Hematopoietic multipotent progenitor cell (in vitro differentiated cells): Measurements from ENCODE around the gene PLEKHA5. TPM values are rescaled to one million over a fixed set of nuclear protein-coding genes. Genes with fewer than 3 reads are reported as not detected.
"Not testable (repeated sequence)": the region's sequence is repeated elsewhere in the genome, so short reads cannot be mapped to it uniquely, and the experiment has no call there.

Experiments
- DNase-seq, 3 donors: peaks; one replicate each; pipeline ENCODE4 v3.0.0-alpha.2; 2011 to 2015; ENCODE audit warnings: low read depth in 2 of 3, low spot score in 2 of 3
- total RNA-seq: library from RNA; depleted of rRNA; stranded (reverse); fragments of >200 nt; gene quantifications from one replicate; pipeline ENCODE4 v1.2.3, GENCODE V29; 2012

Gene PLEKHA5, protein sequence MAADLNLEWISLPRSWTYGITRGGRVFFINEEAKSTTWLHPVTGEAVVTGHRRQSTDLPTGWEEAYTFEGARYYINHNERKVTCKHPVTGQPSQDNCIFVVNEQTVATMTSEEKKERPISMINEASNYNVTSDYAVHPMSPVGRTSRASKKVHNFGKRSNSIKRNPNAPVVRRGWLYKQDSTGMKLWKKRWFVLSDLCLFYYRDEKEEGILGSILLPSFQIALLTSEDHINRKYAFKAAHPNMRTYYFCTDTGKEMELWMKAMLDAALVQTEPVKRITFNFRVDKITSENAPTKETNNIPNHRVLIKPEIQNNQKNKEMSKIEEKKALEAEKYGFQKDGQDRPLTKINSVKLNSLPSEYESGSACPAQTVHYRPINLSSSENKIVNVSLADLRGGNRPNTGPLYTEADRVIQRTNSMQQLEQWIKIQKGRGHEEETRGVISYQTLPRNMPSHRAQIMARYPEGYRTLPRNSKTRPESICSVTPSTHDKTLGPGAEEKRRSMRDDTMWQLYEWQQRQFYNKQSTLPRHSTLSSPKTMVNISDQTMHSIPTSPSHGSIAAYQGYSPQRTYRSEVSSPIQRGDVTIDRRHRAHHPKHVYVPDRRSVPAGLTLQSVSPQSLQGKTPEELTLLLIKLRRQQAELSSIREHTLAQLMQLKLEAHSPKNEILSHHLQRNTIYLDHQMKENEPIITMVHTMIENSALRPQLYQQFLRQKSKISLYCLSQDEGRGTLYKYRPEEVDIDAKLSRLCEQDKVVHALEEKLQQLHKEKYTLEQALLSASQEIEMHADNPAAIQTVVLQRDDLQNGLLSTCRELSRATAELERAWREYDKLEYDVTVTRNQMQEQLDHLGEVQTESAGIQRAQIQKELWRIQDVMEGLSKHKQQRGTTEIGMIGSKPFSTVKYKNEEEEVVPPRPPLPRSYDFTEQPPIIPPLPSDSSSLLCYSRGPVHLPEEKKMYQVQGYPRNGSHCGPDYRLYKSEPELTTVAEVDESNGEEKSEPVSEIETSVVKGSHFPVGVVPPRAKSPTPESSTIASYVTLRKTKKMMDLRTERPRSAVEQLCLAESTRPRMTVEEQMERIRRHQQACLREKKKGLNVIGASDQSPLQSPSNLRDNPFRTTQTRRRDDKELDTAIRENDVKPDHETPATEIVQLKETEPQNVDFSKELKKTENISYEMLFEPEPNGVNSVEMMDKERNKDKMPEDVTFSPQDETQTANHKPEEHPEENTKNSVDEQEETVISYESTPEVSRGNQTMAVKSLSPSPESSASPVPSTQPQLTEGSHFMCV
- 14.5 TPM for total RNA-seq

GRCh38 chr12:19129486-19130223 lies at the start of gene PLEKHA5:
TSS of gene PLEKHA5 (plus strand) at chr12:19129733. CDS start at chr12:19129800, 67 bp downstream.
- DNase-seq: peak in 2 of 3 donors; percentile 60 to 72

GRCh38 chr12:19080918-19081317 lies 48.6 kb upstream of the PLEKHA5 start:
- DNase-seq: no peak

GRCh38 chr12:19082365-19082911 lies 47.1 kb upstream of the PLEKHA5 start:
- DNase-seq: no peak

GRCh38 chr12:19084547-19084946 lies 45.0 kb upstream of the PLEKHA5 start:
- DNase-seq: no peak

GRCh38 chr12:19085090-19085489 lies 44.4 kb upstream of the PLEKHA5 start:
- no peak for DNase-seq

DNA sequence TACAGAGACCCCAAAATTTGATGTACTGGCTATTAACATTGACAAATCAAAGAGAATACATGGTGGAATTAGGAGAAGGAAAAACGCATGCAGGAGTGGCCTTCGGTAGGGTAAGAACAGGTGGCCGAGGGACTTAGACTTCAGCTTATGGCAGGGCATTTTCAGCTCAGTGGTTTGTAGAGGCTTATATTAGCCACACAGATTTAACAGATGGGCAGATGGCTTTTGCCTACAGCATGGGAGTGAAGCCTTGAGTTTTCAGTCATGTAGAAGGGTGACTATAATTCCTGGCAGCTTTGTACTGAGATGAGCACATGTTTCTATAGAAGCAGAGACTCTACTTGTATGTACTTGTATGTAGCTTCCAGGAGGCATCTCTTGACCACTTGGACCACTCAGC lies 40.9 kb upstream of the PLEKHA5 start:
- DNase-seq: no peak

GRCh38 chr12:19092482-19092881 lies 37.1 kb upstream of the PLEKHA5 start:
- DNase-seq: not testable (repeated sequence)

GRCh38 chr12:19093218-19093617 lies 36.3 kb upstream of the PLEKHA5 start:
- no peak for DNase-seq

DNA sequence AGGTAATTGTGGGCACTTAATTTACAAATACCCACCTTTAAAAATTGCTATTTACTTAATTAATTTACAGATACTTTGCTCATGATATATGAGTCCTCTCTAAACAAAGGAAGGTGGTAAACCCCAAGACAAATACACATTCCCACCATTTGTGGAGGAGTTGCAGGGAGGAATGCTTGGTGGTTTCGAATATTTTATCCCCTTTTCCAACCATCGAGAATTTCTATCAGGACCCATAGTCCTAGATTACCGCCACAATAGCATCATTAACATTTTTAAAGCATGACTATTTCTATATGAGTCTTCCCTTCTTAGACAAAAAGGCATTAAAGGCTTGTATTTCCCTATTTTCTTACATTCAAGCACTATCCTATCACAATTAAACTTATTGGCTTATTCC lies 34.2 kb upstream of the PLEKHA5 start:
- no peak for DNase-seq

DNA sequence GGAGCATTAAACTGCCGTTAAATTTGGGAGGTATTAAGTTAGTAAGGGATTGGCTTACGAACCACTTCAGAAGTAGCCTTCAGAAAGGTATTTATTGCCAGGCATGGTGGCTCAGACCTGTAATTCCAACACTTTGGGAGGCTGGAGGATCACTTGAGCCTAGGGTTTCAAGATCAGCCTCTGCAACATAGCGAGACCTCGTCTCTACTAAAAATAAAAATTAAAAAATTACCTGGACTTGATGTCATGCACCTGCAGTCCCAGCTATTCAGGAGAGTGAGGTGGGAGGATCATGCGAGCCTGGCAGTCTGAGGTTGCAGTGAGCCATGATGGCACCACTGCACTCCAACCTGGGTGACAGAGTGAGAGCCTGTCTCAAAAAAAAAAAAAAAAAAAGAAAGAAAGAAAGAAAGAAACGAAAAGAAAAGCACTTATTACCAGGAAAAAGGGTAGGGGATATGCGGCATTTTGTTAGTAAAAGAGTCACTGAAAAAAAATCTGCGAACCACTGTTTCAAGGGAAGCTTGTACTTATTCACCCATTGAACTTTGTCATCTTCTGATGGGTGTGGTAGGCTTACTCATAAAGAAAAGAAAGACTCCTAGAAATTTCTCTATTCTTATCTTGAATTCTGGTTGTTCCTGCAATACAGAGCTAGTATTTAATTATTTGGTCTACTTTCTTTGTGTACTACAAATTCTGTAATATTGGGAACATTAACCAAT lies 33.6 kb upstream of the PLEKHA5 start:
- no peak for DNase-seq

DNA sequence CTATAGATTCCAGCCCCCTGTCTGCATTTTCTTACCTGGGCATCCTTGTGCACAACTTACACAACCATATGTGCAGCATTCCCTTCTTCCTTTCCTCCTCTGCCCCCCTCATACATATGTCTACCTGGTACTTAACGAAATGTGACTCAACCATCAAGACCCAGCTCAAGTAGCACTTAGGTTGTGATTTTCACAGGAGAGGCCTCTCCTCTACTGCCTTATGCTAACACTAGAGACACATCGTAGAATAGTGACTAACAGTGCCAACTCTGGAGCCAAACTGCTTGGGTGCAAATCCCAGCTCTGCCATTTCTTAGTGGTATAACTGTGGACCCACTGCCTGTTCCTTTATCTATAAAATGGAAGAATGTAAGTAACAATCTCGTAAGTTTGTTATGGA lies 24.1 kb upstream of the PLEKHA5 start:
- no peak for DNase-seq

- DNase-seq: no peak
Observed at GRCh38 chr12:19107750-19108149, 21.8 kb upstream of the PLEKHA5 start.

GRCh38 chr12:19110221-19110940 lies 19.2 kb upstream of the PLEKHA5 start:
- DNase-seq: no peak

DNA sequence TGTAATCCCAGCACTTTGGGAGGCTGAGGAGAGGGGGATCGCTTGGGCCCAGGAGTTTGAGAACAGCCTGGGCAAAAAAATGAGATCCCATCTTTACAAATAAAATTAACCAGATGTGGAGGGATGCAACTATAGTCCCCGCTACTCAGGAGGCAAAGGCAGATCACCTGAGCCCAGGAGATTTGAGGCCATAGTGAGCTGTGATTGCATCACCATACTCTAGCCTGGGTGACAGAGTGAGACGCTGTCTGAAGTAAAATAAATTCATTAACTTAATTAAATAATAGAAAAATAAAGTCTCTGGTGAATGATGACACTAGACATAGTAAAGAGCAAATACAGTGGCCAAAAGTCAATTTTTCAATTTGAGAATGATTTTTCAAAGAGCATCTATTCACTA lies 16.1 kb upstream of the PLEKHA5 start:
- DNase-seq: no peak

GRCh38 chr12:19115285-19115684 lies 14.2 kb upstream of the PLEKHA5 start:
- no peak for DNase-seq

DNA sequence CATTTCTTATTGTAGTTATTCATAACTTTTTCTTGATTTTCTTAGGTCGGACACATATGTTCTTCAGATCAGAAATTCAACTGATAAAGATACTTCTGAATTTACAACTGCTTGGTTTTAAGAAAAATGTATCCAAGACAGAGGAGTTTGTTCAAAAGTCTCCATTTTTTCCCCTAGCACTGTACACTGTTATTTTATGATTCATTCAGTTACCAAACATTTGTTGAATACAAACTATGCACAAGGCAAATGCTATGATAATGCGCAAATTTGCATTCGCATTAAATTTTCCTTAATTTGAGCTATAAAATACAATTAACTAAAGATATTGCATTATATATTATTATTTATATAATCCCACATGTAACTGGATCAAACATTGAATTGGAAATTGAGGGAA lies 10.1 kb upstream of the PLEKHA5 start:
- DNase-seq: no peak

DNA sequence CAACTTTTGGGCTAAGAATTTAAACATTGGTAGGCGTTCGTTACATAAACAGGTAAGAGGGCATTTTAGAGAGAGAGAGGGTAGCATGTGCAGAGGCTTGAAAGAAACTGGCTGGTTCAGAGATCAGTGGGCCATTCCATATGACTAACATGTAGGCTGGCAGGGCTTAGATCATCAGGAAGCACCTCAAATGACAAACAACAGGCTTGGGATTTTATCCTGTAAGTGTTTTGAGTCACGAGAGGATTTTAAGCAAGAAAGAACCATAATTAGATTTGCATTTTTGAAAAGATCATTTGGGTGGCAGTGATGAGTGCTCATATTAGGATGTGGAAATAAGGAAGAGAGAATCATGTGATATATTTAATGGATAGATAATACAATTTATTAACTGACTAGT lies 8.7 kb upstream of the PLEKHA5 start:
- no peak for DNase-seq

DNA sequence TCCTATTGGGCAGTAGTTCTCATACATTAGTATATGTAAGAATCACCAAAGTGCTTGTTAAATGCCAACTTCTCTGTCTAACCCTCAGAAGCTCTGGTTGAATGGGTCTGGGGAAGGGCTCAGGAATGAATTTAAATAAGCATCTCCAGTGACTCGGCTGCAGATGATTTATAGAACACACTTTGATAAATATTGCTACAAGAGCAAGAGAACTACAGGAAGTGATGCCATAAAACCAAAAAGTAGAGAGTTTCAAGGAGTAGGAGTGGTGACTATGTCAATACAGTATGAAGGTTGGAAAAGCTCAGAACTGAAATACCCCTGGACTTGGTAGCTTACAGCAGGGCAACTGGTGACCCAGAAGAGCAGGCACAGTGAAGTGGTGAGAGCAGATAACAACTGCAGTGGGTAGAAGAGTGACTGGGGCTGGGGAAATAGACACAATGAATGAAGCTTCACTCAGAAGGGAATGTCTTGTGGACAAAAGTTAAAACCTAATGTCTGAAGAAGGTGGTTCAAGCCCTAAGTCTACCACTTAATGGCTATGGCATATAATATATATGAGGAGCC lies 8.0 kb upstream of the PLEKHA5 start:
- no peak for DNase-seq
